ENCODE measurements around the gene LPP. TPM values are rescaled to one million over a fixed set of nuclear protein-coding genes. Genes with fewer than 3 reads are reported as not detected.

LPP gene
- total and polyA plus RNA-seq, 2 of the 4 experiments (the other 2 are of a cell fraction) = 16.0 to 130 TPM

GRCh38 chr3:188863999-188864406 is 710.0 kb downstream of the LPP start:
- no peak overlapping the region for H3K4me3 ChIP-seq (ENCODE audit: insufficient read depth, low read depth, low read length)
- intact Hi-C loops (cut with micrococcal nuclease) (no loop called here), in situ Hi-C loops (cut with MboI; ENCODE audit: low sequenced_read_pairs) (no loop called here), dilution Hi-C loops (cut with HindIII; ENCODE audit: low sequenced_read_pairs, unreplicated experiment) (no loop called here)
- H3K18ac ChIP-seq (ENCODE audit: low read depth, low read length) = no peak overlapping the region
- H3K23ac ChIP-seq (ENCODE audit: low read depth, low read length) = no peak overlapping the region
- H3K56ac ChIP-seq (ENCODE audit: extremely low read depth, insufficient read depth, low read length) = no peak overlapping the region
- no peak overlapping the region for H4K8ac ChIP-seq (ENCODE audit: low read depth in 2 of 2, low read length in 2 of 2)
- no peak overlapping the region for H4K5ac ChIP-seq (ENCODE audit: low read depth, low read length)
- ATAC-seq (ENCODE audit: low read depth) (peak; percentile 82), DNase-seq (peak; percentile 72)
- TF ChIP-seq RCOR1 (IDR thresholded peaks at IDR 0.05; ENCODE audit: insufficient replicate concordance, low read length) = no peak
- TF ChIP-seq POLR2A (IDR thresholded peaks at IDR 0.05; ENCODE audit: low read depth, low read length) = no peak
- TF ChIP-seq CHD1 (IDR thresholded peaks at IDR 0.05; ENCODE audit: low read depth, low read length) = no peak
- TF ChIP-seq CTCF (conservative IDR thresholded peaks at IDR 0.05; ENCODE audit: low read depth, low read length) = no peak
- TF ChIP-seq NFE2L2 (IDR thresholded peaks at IDR 0.05; ENCODE audit: low read depth, low read length) = no peak
- TF ChIP-seq SMC3 (IDR thresholded peaks at IDR 0.05; ENCODE audit: low read depth, low read length) = no peak
- TF ChIP-seq RFX5 (IDR thresholded peaks at IDR 0.05; ENCODE audit: low read depth, low read length) = no peak
- no peak for TF ChIP-seq MAFK (IDR thresholded peaks at IDR 0.05; ENCODE audit: low read depth, low read length)
- no peak for TF ChIP-seq RAD21 (IDR thresholded peaks at IDR 0.05; ENCODE audit: low read length)
- TF ChIP-seq ELK1 (IDR thresholded peaks at IDR 0.05; ENCODE audit: borderline replicate concordance, low read depth, low read length) = no peak
- peaks cover 4% of the 10 kb centered on the region; the same call in 1 of the 2 replicates for H4K20me1 ChIP-seq (ENCODE audit: insufficient read depth, low read length)
- ChIA-PET CTCF (interaction anchor here (1.8 kb wide), 1 partner anchor 90 kb away, joined by 5 read pairs; no protein-coding TSS in a partner anchor), POLR2A (ENCODE audit: unreplicated experiment) (no interaction called here)
- no peak overlapping the region for H2AFZ ChIP-seq (replicated peaks; ENCODE audit: low read length, poor library complexity)
- no peak overlapping the region for H3K4ac ChIP-seq (ENCODE audit: low read depth, low read length)
- no peak overlapping the region for H2BK120ac ChIP-seq (ENCODE audit: low read depth, low read length)
- peak overlapping the region; percentile 41 for H2BK5ac ChIP-seq (ENCODE audit: low read depth, low read length, poor library complexity, severe bottlenecking)
- no peak overlapping the region for H3K14ac ChIP-seq (replicated peaks; ENCODE audit: low read depth, low read length)
- no peak overlapping the region for H3K9ac ChIP-seq (ENCODE audit: low read depth, low read length)
- no peak overlapping the region for H3K27ac ChIP-seq (ENCODE audit: insufficient read depth, low read length)
- no peak overlapping the region for H2AK5ac ChIP-seq (ENCODE audit: low read depth, low read length)
- peaks cover 17% of the 10 kb centered on the region; the same call in 1 of the 2 replicates for H3K9me1 ChIP-seq (ENCODE audit: insufficient read depth, low read length)
- no peak overlapping the region for H2AK9ac ChIP-seq (replicated peaks; ENCODE audit: low read depth, low read length, poor library complexity)
- no peak overlapping the region for H4K91ac ChIP-seq (ENCODE audit: insufficient read depth, low read depth, low read length)
- H3K36me3 ChIP-seq (ENCODE audit: control insufficient read depth, insufficient read depth, low read length) = peaks cover 9% of the 10 kb centered on the region
- H2BK20ac ChIP-seq (ENCODE audit: low read depth, low read length) = no peak overlapping the region
- H3K9me3 ChIP-seq (ENCODE audit: control insufficient read depth, insufficient read depth, low read length) = no peaks in the 10 kb centered on the region
- no TSS peak for BruUV-seq (replicated peaks)
- WGBS, 2 experiments (ENCODE audit: extremely low coverage in 2 of 2, insufficient read length in 1 of 2) = no CpG with 5 or more reads among the region's 3 CpGs
- H3K79me1 ChIP-seq (ENCODE audit: low read depth in 1 of 2, low read length in 2 of 2) = peaks cover 19 to 64% of the 10 kb centered on the region in 2 experiments
- H3K4me1 ChIP-seq (ENCODE audit: control insufficient read depth, insufficient read depth, low read length) = peaks cover 8% of the 10 kb centered on the region
- peak overlapping the region; percentile 44; the same call in 1 of the 2 replicates for H3K4me2 ChIP-seq (ENCODE audit: low read depth, low read length)
- H2BK15ac ChIP-seq (ENCODE audit: low read depth, low read length) = no peak overlapping the region
- H3K27me3 ChIP-seq (ENCODE audit: control insufficient read depth, insufficient read depth, low read length) = no peaks in the 10 kb centered on the region
